Fibroblast of gingiva (primary cell): ENCODE data around the gene HCRTR2.
"Not testable (repeated sequence)": the region's sequence is repeated elsewhere in the genome, so short reads cannot be mapped to it uniquely, and the experiment has no call there.

Source experiments
- DNase-seq: peaks from one replicate; pipeline ENCODE4 v3.0.0-alpha.2; 2011; ENCODE audit warnings: low read depth

Gene HCRTR2

DNA sequence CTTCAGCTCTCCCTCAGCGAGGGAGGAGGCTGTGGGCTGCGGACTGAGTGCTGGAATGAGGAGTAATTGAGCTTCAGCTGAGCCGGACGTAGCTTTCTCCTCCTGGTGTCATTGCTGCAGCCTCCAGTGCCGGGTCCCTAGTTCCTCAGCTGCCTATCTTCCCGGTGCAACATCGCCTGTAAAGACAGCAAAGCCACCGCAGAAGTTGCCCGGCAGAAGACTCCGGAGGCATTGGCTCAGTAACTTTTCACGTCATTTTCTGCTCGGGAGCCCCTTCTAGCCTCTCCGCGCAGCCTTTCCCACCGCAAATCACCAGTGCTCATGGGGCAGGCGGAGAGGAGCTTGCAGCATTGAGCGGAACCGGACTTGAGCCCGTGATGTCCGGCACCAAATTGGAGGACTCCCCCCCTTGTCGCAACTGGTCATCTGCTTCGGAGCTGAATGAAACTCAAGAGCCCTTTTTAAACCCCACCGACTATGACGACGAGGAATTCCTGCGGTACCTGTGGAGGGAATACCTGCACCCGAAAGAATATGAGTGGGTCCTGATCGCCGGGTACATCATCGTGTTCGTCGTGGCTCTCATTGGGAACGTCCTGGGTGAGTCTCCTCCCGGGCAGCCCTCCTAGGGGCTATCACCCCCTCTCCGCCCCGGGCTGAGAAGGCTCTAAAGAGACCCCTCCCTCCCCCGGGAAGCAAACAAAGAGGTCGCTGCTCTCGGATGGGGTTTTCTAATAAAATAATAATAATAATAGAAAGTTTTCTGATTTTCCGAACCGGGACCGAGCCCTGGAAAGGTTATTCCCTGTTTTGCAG, at the start of gene HCRTR2:
HCRTR2 (plus strand) TSS at position 305 of the 816 bp plus-strand sequence; CDS start at position 378, 73 bp downstream.
- DNase-seq: no peak

DNA sequence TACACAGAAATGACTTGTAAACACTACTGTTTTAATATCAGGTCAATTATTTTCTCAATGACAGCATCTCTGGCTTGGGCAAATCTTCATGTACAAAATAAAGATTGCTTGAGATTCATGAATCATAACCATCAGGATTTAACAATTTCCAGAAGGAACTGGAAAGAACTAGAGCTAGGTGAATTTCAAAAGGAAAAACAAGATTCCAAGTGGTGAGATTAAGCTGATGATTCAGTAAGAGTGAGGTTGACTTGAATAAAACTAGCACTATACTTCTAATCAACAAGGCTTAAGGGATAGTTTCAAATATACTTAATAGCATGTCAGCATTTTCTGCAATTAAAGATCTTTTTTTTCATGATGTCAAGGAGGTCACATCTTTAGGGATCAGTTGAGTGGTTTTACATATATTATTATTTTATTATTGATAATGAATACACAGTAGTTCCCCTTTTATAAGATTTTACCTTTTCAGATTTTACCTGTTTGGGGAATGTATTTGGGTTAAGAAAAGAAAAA, 43.5 kb upstream of the HCRTR2 start:
- DNase-seq: no peak

DNA sequence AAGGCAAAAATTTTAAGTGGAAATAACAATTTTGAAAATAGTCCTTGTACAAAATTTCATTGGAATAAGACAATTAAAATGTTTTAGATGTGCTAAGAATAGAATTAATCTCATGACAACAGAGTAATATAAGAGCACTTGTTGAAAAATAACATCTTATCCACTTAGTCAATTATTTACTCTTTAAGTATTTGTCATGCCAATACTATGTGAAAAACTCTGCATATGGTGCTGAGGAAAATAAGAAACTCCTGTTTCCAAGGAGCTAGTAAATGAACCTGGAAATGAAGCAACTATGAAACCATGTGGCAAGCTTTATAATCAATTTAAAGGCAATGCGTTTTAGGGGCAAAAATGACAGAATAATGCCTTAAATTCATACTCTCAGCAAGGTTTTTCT, 42.7 kb upstream of the HCRTR2 start:
- no peak for DNase-seq

DNA sequence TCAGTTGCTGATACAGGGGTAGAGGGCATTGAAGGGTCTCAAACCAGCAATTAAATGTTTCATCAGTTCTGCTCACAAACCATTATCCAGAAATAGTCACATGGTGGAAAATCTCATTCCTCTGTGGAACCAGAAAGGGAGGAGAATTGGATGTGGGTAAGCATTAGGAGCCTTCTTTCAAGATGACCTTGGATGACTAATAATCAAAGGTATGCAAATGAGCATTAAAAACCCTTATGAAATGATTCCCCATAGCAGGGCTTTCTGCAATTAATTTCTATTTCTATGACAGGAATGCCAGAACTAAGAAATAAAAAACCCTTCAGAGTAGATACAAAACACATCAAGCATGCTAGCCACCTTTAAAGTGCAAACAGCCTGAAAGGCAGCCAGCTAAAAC, 37.4 kb upstream of the HCRTR2 start:
- DNase-seq: no peak

DNA sequence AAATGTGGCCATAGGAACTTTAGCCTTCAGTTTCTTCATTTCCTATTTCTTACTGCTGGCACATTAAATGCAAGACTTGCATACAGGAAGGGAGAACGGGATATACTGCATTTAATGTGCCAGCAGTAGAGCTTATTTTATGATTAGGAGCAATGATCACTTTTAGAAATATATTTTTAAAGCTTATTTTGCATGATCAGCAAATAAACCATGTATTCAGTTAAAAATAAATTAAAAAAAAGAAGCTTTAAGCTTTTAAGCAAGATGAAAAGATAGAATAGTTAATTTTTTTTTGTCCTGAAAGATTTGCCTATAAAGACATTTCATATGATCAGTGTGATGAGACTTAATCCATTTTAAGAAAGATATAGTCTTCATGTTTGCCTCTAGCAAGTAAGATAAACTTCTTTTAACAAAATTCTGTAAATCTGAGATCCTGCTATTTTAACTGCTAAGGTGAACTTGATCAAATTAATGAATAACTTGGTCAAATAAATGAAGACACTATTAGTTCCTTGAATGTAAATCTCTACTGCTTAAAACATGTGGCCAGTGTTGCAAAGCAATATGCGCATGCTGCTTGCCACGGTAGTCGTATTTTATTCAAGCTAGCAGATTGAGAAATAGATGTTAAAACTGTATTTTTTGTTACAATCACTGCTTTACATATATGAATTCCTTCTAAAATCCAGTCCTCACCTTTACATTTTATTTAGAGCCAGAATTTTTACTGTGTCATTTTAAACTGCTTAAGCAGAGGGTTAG, 36.2 kb upstream of the HCRTR2 start:
- no peak for DNase-seq

DNA sequence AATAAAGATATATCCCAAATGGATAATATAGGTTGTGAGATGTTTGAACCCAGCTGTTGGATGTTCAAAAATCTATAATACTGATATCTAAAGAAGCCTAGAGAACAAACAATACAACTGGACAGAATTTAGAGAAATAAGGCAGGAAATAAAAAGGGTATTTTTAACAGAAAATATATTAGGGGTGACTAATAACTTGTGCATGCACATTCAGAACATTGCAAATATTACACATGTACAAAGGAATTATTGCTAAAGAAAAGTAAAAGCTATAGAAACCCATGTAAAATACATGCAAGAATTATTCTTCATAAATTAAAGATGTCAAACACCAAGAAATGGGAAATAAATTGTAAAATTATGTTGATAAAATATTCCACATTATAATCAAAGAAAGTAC, 32.7 kb upstream of the HCRTR2 start:
- DNase-seq: no peak

DNA sequence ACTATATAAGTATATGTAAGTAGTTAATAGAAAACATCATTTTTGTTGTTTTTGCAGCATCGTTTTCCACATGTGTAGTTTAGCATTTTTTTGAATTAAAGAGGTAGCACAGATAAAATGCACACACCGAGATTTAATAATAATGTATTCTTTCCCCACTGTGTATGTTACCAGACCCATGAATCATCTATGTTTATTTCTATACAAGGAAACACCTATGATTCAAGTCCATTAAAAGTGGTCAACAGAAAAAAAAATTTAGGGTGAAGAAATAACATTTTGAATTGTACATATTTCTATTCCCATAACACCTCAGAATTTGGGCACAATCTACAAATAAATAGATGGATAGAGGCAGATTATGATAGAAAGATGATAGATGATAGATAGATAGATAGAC, 31.7 kb upstream of the HCRTR2 start:
- DNase-seq: no peak

DNA sequence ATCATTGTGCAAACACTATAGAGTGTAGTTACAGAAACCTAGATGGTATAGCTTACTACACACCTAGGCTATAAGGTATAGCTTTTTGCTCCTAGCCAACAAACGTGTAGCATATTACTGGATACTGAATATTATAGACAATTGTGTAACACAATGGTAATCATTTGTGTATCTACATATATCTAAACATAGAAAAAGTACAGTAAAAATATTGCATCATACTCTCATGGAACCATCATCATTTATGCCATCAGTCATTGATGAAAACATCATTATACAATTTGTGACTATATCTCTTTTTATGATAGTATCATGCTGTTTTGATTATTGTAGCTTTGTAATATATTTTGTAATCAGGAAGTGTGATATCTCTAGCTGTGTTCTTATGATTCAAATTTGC, 21.0 kb upstream of the HCRTR2 start:
- no peak for DNase-seq

DNA sequence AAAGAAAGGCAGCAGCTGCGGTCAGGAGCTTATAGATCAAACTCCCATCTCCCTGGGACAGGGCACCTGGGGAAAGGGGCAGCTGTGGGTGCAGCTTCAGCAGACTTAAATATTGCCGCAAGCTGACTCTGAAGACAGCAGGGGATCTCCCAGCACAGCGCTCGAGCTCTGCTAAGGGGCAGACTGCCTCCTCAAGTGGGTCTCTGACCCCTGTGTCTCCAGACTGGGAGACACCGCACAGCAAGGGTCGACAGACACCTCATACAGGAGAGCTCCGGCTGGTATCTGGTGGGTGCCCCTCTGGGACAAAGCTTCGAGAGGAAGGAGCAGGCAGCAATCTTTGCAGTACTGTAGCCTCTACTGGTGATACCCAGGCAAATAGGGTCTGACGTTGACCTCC, 15.5 kb upstream of the HCRTR2 start:
- DNase-seq: not testable (repeated sequence)

DNA sequence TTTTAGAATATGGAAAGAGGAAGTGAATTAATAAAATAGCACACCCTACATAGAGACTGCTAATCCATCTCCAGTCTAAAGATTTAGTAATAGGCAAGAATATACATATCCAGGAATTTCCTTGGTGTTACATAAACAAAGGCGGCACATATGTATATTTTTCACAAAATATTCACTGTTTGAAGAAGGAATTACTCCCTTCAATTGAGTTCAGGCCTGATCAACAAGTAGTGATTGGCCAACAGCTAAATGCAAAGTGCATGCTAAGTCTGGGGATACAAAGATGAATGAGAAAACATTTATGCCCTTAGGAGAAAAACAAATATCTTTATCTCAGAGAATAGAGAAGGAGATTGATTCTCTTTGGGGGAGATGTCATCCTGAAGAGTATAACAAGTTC, 6.5 kb upstream of the HCRTR2 start:
- DNase-seq: no peak

DNA sequence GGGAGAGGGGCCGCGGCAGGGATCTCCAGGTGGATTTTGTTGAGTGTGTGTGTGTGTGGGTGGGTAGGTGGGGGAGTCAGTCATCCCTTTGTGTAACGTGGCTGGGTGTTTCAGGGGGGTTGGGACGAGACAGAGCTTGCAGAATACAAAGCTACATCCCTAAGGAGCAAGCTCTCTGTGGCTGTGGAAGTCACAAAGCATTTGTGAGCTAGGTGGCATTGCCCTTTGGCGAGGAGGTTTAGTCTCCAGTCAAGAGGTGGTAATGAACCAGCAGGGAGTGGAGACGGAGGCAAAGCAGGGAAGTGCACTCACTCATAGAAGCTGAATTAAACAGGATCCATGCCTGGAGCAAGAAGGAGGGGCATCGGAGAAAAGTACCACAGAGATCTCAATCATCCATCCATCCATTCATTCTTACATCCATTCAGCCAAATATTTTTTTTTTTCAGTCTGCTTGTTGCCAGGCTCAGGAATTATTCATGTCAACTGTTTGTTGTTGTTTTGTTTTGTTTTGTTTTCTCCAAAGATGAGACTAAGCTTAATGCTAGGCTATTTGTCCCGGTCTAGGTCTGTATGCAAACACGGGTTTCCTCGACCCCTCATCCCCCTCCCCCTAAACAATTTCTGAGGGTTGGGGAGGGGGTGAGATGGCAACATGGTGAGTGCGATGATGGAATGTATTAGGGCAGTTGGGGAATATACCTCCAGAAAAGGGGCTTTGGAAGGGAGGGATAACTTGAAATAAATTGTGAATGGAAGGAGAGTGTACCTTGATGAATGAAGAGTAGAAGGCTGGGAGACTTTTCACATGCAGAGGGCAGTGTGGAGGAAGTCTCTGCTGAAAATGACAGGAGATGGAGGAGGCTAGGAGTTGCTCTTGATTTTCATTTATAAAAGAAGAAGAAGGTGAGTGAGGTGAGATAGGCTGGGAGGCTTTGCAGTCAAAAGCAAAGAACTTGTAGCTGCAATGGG, 1.0 kb downstream of the HCRTR2 start:
- DNase-seq: no peak

DNA sequence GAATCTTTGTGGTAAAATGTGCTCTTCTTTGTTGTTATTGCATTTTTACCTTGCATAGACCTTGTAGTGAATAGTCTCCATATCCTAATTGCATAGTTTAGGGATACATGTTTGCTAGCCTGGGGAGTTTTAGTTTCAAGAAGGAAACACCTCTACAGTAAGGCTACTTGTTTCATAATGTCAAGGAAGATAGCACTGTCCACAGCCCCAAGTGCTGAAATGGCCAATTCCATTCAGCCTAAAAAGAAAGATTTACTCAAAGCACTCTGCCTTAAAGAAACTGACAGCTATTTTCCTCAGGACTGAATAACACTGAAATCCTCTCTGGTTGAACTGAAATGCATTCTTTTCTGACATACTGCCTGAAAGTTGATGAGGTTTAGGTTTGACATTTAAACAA, 2.6 kb downstream of the HCRTR2 start:
- no peak for DNase-seq

DNA sequence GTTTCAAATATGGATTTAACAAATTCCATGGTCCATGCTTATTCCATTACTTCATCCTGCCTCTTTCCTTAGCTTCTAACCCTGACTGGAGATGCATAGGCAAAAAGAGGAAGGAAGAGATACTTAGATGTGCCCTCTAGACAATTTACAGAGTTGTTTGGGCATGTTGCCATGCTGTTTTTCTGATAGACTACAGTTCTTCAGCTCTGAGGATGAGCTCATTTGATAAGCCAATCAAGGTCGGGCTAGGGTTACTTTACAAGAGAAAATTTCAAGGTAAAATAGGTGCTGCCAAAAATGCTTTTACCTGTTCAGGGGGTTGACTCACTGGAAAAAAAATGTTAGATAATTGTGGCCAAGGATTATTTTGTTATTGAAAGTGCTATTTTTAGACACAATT, 5.9 kb downstream of the HCRTR2 start:
- DNase-seq: no peak

DNA sequence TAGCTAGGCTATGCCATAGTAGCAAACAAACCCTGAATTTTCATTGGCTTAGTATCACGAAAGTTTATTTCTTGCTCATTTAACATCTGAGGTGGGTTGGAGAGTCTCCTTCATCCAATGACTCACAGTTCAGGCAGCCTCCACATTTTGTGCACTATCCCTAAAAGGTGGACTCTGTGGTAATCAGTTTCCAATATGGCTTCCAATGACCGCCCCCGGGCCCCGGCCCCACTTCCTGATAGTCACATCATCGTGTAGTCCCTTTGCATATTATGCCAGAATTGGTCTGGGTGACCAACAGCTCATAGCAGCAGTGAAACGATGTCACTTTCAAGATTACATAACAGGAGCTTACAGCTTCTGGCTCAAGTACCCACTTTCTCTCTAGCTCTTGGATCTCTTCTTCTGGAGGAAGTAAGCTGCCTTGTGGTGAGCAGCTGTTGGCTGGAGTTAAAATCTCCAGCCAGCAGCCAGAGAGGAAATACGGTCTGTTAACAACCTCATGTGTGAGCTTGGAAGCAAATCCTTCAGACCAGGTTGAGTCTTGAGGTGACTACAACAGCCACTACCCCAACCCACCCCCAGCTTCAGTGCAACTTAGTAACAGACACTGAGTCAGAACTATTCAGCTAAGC, 7.8 kb downstream of the HCRTR2 start:
- no peak for DNase-seq

DNA sequence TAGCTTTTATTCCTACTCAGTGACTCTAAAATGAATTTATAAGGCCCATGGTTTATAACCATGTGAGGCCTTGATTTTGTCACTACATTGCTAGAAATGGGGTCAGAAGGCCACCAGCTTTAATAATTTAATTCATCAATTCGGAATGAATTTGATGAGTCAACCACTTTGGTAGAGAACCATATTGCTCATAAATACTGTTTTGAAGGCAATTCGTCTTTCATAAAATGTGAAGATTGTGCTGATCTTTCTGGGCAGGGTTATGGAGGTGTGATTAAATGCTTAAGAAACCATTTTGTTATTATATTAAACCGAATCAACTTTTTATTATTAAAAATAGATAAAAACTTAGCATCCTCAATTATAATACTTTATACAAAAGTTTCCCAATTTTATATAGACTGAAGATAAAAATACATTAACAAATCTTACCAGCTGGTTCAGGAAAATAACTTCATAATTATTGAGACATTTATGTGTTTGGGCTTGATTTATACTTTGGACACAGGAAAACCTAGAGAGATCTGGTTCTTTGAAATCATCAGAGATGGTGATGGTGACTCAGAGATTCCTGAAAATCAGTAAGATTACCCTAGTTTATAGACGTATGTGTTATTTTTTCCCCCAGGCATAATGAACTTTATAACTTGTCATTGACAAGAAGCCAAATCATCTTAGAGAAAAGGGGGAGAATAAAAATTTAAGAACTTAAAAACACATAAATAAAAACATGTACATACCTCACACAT, 10.6 kb downstream of the HCRTR2 start:
- DNase-seq: no peak

DNA sequence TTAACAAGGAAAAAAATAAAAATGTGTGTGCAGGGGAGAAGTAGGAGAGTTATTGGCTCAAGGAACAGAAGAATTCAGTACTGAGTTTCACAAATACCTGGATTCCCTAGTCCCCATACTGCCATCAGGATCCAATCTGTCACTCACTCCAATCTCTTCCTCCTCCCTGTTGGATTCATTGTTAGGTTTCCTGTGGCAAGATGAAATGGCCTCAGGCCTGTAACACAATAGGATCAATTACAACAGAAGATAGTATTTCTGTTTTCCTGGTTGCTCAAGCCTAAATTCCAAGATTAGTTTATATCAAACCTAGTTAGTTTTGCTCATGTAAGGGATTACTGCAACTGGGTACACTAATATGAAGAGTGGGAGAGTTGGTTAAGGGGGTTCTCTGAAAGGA, 24.4 kb downstream of the HCRTR2 start:
- no peak for DNase-seq

DNA sequence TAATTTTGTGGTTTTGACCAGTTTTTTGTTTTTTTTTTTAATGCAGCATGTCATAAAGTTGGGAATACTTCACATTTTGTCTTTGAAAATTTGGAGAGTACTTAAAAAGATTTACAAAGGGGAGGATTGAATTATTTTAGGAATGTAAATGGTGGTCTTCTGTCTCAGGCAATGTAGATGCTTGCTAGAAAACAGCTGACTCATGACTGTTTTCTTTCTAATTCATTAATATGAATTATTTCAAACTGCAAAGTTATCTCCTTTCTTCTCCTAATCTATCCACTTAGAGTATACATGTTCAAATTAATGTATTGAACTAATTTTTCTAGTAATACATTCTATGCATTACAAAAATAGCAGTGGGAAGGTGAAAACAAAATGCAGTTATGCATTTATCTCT, 24.9 kb downstream of the HCRTR2 start:
- no peak for DNase-seq

DNA sequence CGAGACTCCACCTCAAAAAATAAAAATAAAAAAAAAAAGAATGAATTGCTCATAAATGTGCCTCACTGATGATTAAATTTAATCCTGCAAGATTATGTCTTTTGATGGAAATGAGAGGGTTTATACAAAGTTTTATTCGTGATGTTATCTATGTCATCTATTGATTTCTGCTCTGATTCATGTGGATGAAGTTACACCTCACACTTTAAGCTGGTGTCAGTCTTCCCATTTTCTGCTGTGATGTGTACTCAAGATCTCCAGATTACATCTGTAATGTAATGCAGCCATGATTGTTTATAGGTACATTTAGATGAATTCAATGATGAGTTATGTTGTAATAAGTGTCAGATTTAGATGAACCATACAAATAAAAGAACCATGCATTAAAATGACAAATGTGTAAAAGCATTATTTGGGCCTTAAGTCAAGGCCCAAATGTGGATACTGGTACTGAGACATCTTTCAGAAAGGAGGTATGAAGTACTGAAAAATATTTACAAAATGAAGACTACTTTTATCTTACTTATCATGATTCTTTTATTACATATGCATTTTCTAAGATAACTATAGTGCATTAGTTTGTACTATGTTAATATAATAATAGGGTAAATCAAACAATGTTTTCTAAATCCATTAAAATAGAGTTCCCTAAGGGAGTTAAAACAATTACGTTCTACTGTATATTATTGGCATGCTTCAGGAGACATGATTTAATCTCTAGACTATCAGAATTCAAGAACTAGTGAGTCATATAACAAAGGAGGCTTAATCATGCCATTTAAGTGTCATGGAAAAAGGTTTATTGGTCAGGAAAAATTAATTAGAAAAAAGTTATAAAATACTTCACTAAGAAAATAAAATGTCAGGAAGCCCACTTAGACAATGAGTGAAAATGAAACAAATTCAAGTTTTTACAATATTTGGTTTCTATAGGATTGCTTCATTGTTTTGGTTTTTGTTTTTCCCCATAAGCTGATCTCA, 34.5 kb downstream of the HCRTR2 start:
- no peak for DNase-seq

DNA sequence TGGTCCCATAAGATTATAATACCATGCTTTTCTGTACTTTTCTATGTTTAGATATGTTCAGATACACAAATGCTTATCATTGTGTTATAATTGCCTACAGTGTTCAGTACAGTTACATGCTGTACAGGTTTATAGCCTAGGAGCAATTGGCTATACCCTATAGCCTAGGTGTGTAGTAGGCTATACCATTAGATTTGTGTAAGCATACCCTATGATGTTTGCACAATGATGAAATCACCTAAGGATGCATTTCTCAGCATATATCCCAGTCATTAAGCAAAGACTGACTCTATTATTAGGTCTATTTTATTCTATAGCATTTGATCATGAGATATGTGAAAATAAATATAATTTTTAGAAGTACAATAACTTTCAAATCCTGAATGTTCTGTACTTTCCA, 36.6 kb downstream of the HCRTR2 start:
- no peak for DNase-seq

DNA sequence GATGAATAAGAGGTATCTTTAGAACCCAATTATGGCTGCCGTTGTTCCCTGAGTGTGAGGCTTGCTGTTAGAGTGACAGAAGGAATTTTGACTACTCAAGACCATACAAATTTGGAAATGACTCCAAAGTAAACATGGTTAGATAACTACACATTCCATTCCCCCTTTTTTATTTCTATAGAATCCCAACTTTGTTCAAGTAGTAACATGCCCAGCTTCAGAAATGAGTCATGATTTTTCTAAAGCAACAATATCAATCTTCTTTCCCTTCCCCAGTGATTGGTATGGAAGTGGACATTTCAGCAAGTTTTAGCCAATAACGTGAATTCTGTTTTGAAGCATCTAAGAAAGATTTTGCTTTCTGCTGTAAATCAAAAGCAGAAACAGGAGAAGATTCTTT, 37.8 kb downstream of the HCRTR2 start:
- DNase-seq: no peak
